Natural killer cell (primary cell): ENCODE results near the gene MBNL1. TPM values are rescaled to one million over a fixed set of nuclear protein-coding genes. Genes with fewer than 3 reads are reported as not detected.
"Not testable (repeated sequence)": the region's sequence is repeated elsewhere in the genome, so short reads cannot be mapped to it uniquely, and the experiment has no call there.

Experiments
- ATAC-seq, 3 donors: fragments of 150-1000 bp in 2 of 3; fragments of 200-7000 bp in 1 of 3; cut with Tn5 transposase; 1 replicate in 1 of 3; 2 replicates in 2 of 3; pipeline ENCODE4 v1.10.0; 2021; ENCODE audit warnings: mild to moderate bottlenecking in 2 of 3, moderate library complexity in 2 of 3
- DNase-seq, 2 donors: peaks; one replicate each; pipeline versions ENCODE4 v3.0.0 to v3.0.0-alpha.2; 2013 to 2021; ENCODE audit warnings: mixed read lengths in 1 of 2
- H3K27ac ChIP-seq: one replicate; pipeline ENCODE4 v1.5.1; 2013; ENCODE audit warnings: mild to moderate bottlenecking, low read length
- H3K27me3 ChIP-seq: one replicate; pipeline ENCODE4 v1.6.1; 2013; ENCODE audit warnings: low read length; ENCODE audit not compliant: control insufficient read depth, insufficient read depth
- H3K36me3 ChIP-seq: one replicate; pipeline ENCODE4 v1.6.1; 2013; ENCODE audit warnings: low read length; ENCODE audit not compliant: control insufficient read depth, insufficient read depth
- H3K4me1 ChIP-seq: one replicate; pipeline ENCODE4 v1.6.1; 2013; ENCODE audit warnings: low read length; ENCODE audit not compliant: control insufficient read depth, insufficient read depth
- H3K4me3 ChIP-seq: one replicate; pipeline ENCODE4 v1.5.1; 2013; ENCODE audit warnings: low read length
- H3K9me3 ChIP-seq: one replicate; pipeline ENCODE4 v1.6.1; 2013; ENCODE audit warnings: low read length; ENCODE audit not compliant: control insufficient read depth, insufficient read depth
- H3K27ac Mint-ChIP-seq, 2 donors: one replicate each; pipeline ENCODE4 v1.8.0; 2022; ENCODE audit warnings: mild to moderate bottlenecking in 2 of 2, mixed read lengths in 2 of 2, moderate library complexity in 1 of 2
- H3K27me3 Mint-ChIP-seq, 2 donors: one replicate each; pipeline ENCODE4 v1.8.0; 2022; ENCODE audit warnings: low read depth in 2 of 2, mixed read lengths in 2 of 2
- H3K36me3 Mint-ChIP-seq: one replicate; pipeline ENCODE4 v1.8.0; 2022; ENCODE audit warnings: mixed read lengths
- H3K4me1 Mint-ChIP-seq, 2 donors: one replicate each; pipeline ENCODE4 v1.8.0; 2022; ENCODE audit warnings: mixed read lengths in 2 of 2
- H3K4me3 Mint-ChIP-seq: one replicate; pipeline ENCODE4 v1.8.0; 2022; ENCODE audit warnings: mild to moderate bottlenecking, moderate library complexity, mixed read lengths
- H3K9me3 Mint-ChIP-seq, 2 donors: one replicate each; pipeline ENCODE4 v1.8.0; 2022; ENCODE audit warnings: mixed read lengths in 2 of 2
- WGBS: methylation state at CpG from one replicate; pipeline ENCODE4 v1.1.7; 2013; ENCODE audit warnings: missing lambda C conversion rate; ENCODE audit not compliant: insufficient coverage; 5-methylcytosine and 5-hydroxymethylcytosine counted together
- intact Hi-C: fragments of 100-400 bp; cut with micrococcal nuclease; formaldehyde crosslinking; loops from one replicate; pipeline ENCODE4 v1.14.2; 2022
- total RNA-seq, 4 donors: library from RNA; stranded (reverse); fragments of 120-200 nt in 1 of 4; gene quantifications; one replicate each; pipeline versions ENCODE4 v1.2.3 to v1.2.4, GENCODE V29; 2013 to 2022
- TF ChIP-seq, protein P1 (sequence below): fragments of 200-600 bp; IDR thresholded peaks from one replicate; pipeline ENCODE4 v1.8.0; 2022; ENCODE audit warnings: antibody characterized with exemption

Gene MBNL1
- total RNA-seq, 3 donors from 2014 or later (not counting 1 experiment from before 2014, with no cell fraction given): 600 to 704 (median 607) TPM

DNA sequence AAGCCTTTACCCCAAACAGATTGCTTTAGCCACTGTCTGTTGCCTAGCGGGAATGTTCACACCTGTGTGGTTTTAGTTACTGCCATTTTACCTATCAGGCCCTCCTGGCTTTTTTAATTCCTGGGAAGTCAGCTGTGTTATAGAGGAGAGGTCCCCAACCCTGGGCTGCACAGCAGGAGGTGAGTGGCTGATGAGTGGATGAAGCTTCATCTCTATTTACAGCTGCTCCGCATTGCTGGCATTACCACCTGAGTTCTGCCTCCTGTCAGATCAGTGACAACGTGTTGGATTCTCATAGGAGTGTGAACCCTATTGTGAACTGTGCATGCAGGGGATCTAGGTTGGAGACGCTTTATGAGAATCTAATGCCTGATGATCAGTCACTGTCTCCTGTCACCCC lies 127.0 kb downstream of the MBNL1 start:
- Histone ChIP-seq H3K36me3 (peaks cover 47% of the 10 kb centered on the region), H3K9me3 (no peaks in the 10 kb centered on the region), H3K4me1 (peaks cover 3% of the 10 kb centered on the region), H3K27me3 (no peaks in the 10 kb centered on the region), H3K27ac (no peak overlapping the region), H3K4me3 (no peak overlapping the region)
- Mint-ChIP-seq H3K27ac (peak overlapping the region; percentile 13 to 78), H3K36me3 (no peaks in the 10 kb centered on the region), H3K27me3 (no peaks in the 10 kb centered on the region), H3K9me3 (no peaks in the 10 kb centered on the region), H3K4me1 (peaks cover 67 to 71% of the 10 kb centered on the region in 2 donors), H3K4me3 (no peak overlapping the region)
- DNase-seq (no peak), ATAC-seq (no peak)
- intact Hi-C loops: no loop called here
- WGBS: 94% methylated on average over 4 of the region's 4 CpGs
- TF ChIP-seq, protein P1, sequence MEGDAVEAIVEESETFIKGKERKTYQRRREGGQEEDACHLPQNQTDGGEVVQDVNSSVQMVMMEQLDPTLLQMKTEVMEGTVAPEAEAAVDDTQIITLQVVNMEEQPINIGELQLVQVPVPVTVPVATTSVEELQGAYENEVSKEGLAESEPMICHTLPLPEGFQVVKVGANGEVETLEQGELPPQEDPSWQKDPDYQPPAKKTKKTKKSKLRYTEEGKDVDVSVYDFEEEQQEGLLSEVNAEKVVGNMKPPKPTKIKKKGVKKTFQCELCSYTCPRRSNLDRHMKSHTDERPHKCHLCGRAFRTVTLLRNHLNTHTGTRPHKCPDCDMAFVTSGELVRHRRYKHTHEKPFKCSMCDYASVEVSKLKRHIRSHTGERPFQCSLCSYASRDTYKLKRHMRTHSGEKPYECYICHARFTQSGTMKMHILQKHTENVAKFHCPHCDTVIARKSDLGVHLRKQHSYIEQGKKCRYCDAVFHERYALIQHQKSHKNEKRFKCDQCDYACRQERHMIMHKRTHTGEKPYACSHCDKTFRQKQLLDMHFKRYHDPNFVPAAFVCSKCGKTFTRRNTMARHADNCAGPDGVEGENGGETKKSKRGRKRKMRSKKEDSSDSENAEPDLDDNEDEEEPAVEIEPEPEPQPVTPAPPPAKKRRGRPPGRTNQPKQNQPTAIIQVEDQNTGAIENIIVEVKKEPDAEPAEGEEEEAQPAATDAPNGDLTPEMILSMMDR: no peak

DNA sequence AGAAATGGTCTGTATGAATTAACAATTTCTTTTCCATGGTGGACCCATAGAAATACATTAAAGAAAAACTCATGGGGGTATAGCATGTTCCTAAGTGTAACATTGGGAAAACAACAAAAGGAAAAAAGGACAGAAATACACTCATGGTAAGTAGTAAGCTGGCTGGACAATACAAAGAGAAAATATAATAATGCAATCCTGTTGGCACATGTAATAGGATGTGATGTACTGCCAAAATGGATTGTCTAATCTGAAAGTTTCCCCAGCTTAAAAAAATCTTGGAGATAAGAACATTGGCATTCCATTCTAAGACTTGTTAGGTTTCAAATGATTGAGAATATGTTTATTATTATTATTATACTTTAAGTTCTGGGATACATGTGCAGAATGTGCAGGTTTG lies 128.1 kb downstream of the MBNL1 start:
- intact Hi-C loops: no loop called here
- Mint-ChIP-seq H3K27ac (peak overlapping the region; percentile 13 to 72), H3K4me1 (peaks cover 67 to 71% of the 10 kb centered on the region in 2 donors), H3K36me3 (no peaks in the 10 kb centered on the region), H3K4me3 (no peak overlapping the region), H3K9me3 (no peaks in the 10 kb centered on the region), H3K27me3 (no peaks in the 10 kb centered on the region)
- Histone ChIP-seq H3K27ac (no peak overlapping the region), H3K27me3 (no peaks in the 10 kb centered on the region), H3K4me3 (no peak overlapping the region), H3K9me3 (no peaks in the 10 kb centered on the region), H3K36me3 (peaks cover 49% of the 10 kb centered on the region), H3K4me1 (peaks cover 9% of the 10 kb centered on the region)
- DNase-seq: no peak
- ATAC-seq: no peak
- TF ChIP-seq, protein P1: no peak

DNA sequence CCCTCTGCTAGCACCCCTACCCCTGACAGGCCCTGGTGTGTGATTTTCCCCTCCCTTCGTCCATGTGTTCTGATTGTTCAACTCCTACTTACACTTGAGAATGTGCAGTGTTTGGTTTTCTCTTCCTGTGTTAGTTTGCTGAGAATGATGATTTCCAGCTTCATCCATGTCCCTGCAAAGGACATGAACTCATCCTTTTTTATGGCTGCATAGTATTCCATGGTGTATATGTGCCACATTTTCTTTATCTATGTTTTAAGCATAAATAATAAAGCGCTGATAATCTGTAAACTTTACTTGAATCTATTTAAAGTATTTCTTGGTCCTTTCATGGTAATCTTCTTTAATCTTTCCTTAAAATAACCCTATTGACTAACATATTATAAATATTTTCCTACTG lies 128.6 kb downstream of the MBNL1 start:
- intact Hi-C loops, DNase-seq, H3K4me3 ChIP-seq, ATAC-seq, H3K27ac ChIP-seq, H3K36me3 Mint-ChIP-seq, H3K27me3 ChIP-seq, H3K4me3 Mint-ChIP-seq, H3K9me3 ChIP-seq, H3K9me3 Mint-ChIP-seq, H3K27me3 Mint-ChIP-seq: not testable (repeated sequence)
- H3K36me3 ChIP-seq: peaks cover 51% of the 10 kb centered on the region
- H3K4me1 ChIP-seq: peaks cover 12% of the 10 kb centered on the region
- Mint-ChIP-seq H3K4me1 (peaks cover 71 to 74% of the 10 kb centered on the region in 2 donors), H3K27ac (peak overlapping the region; percentile 13 to 74)
- no CpG with 5 or more reads among the region's 2 CpGs for WGBS

DNA sequence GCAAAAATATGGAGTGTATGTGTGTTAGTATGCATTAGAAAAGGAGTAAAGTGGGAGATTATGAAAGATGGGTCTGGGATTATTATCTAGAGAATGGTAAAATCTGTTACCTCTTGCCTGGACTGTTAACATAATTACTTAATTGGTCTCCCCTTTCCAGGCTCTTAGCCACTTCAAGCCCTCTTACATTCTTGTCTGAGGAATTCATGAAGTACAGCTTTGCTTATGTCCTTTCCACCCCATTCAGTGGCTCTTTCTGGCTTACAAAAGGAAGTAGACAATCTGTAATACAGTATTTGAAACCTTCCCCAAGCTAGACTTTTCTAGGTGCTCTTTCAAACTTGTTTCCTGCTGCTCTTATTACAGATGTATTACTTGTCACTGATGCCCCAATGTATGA lies 129.8 kb downstream of the MBNL1 start:
- Mint-ChIP-seq H3K27ac (peak overlapping the region; percentile 83 to 91), H3K27me3 (no peaks in the 10 kb centered on the region), H3K4me1 (peaks cover 74% of the 10 kb centered on the region in 2 donors), H3K4me3 (no peak overlapping the region), H3K36me3 (no peaks in the 10 kb centered on the region), H3K9me3 (no peaks in the 10 kb centered on the region)
- no peak for DNase-seq
- no peaks in the 10 kb centered on the region for H3K9me3 ChIP-seq
- ATAC-seq: no peak
- TF ChIP-seq, protein P1: no peak
- intact Hi-C loops: no loop called here
- H3K4me3 ChIP-seq: no peak overlapping the region
- peaks cover 21% of the 10 kb centered on the region for H3K4me1 ChIP-seq
- H3K27ac ChIP-seq: no peak overlapping the region
- no peaks in the 10 kb centered on the region for H3K27me3 ChIP-seq
- H3K36me3 ChIP-seq: peaks cover 44% of the 10 kb centered on the region
